GM20000 (cell line): Measurements from ENCODE around the gene GSTO1.

Source experiments
- DNase-seq: peaks from one replicate; pipeline ENCODE4 v3.0.0; 2012; ENCODE audit warnings: low spot score
- CTCF ChIP-seq: IDR thresholded peaks from 2 replicates; pipeline ENCODE4 v1.5.1; 2012; ENCODE audit warnings: mild to moderate bottlenecking, control low read depth; ENCODE audit errors: extremely low read depth, missing control alignments

The GSTO1 gene

GRCh38 chr10:104300736-104301292 lies 46.1 kb downstream of the GSTO1 start:
- no peak for TF ChIP-seq CTCF
- DNase-seq = no peak

GRCh38 chr10:104301907-104302690 lies 47.4 kb downstream of the GSTO1 start:
- no peak for DNase-seq
- TF ChIP-seq CTCF = no peak

- TF ChIP-seq CTCF = no peak
- DNase-seq = no peak
Observed at GRCh38 chr10:104303594-104304355, 49.1 kb downstream of the GSTO1 start.

GRCh38 chr10:104304356-104304745 lies 49.7 kb downstream of the GSTO1 start:
- no peak for DNase-seq
- no peak for TF ChIP-seq CTCF

- TF ChIP-seq CTCF = no peak
- no peak for DNase-seq
Observed at GRCh38 chr10:104304927-104305326, 50.2 kb downstream of the GSTO1 start.

GRCh38 chr10:104306897-104307296 lies 52.2 kb downstream of the GSTO1 start:
- TF ChIP-seq CTCF = no peak
- DNase-seq = no peak
